Right renal pelvis (tissue), 4 donors: ENCODE measurements around the gene ALKBH4. TPM values are rescaled to one million over a fixed set of nuclear protein-coding genes. Genes with fewer than 3 reads are reported as not detected.

Experiments used
- polyA plus RNA-seq, 4 donors: library from polyadenylated mRNA; unstranded; fragments of 120-200 nt; gene quantifications; one replicate each; pipeline ENCODE4 v1.2.1, GENCODE V29; 2013; ENCODE audit not compliant: insufficient read length in 4 of 4

Gene ALKBH4
- polyA plus RNA-seq, 4 donors: 10.6 to 16.8 (median 11.5) TPM

Other genes starting within 250 kb of the ALKBH4 start
- gene SH2B2, start 178.0 kb downstream of the ALKBH4 start, polyA plus RNA-seq: 1 to 10 TPM; 2.6 to 5.8 (median 4.1) TPM
- gene SPDYE6, start 108.4 kb downstream of the ALKBH4 start, polyA plus RNA-seq: 1 to 10 TPM in 3 of 4 donors, not detected in 1; 1.2 to 2.4 (median 1.4) TPM
- 10 to 100 TPM; 33.3 to 38.4 (median 35.2) TPM for gene PRKRIP1, start 68.5 kb downstream of the ALKBH4 start, polyA plus RNA-seq
- gene ORAI2, start 31.3 kb downstream of the ALKBH4 start, polyA plus RNA-seq: 10 to 100 TPM; 19.6 to 29.8 (median 21.4) TPM
- 10 to 100 TPM; 17.9 to 23.8 (median 20.8) TPM for gene LRWD1, start 121 bp upstream of the ALKBH4 start, polyA plus RNA-seq
- gene POLR2J, start 14.1 kb upstream of the ALKBH4 start, polyA plus RNA-seq: 10 to 100 TPM; 29.4 to 43.7 (median 31.6) TPM
- 10 to 100 TPM in 2 of 4 donors, 1 to 10 TPM in 2; 7.5 to 22.2 (median 10.1) TPM for gene RASA4B, start 52.9 kb upstream of the ALKBH4 start, polyA plus RNA-seq
- 10 to 100 TPM in 1 of 4 donors, 1 to 10 TPM in 3; 4.6 to 10.9 (median 6.4) TPM for gene UPK3BL2, start 78.8 kb upstream of the ALKBH4 start, polyA plus RNA-seq
- 1 to 10 TPM; 1.6 to 3.4 (median 2.4) TPM for gene SPDYE2, start 86.4 kb upstream of the ALKBH4 start, polyA plus RNA-seq
- gene POLR2J3, start 107.7 kb upstream of the ALKBH4 start, polyA plus RNA-seq: 10 to 100 TPM; 58.9 to 81.7 (median 77.2) TPM
- gene RASA4, start 151.9 kb upstream of the ALKBH4 start, polyA plus RNA-seq: 10 to 100 TPM; 23.9 to 42.4 (median 31.8) TPM
- gene UPK3BL1, start 177.9 kb upstream of the ALKBH4 start, polyA plus RNA-seq: 10 to 100 TPM in 2 of 4 donors, 1 to 10 TPM in 2; 4.7 to 18.5 (median 11.1) TPM
- under 1 TPM; 0.32 to 0.79 (median 0.68) TPM for gene SPDYE2B, start 185.5 kb upstream of the ALKBH4 start, polyA plus RNA-seq
- 1 to 10 TPM; 1.3 to 3.1 (median 2.2) TPM for gene POLR2J2, start 206.8 kb upstream of the ALKBH4 start, polyA plus RNA-seq